HG03460 (cell line): ENCODE measurements around the gene UBAP1.
"Not testable (repeated sequence)": the region's sequence is repeated elsewhere in the genome, so short reads cannot be mapped to it uniquely, and the experiment has no call there.

Source experiments
- ATAC-seq: cut with Tn5 transposase; IDR thresholded peaks from one replicate; pipeline ENCODE4 v1.9.1; 2021; ENCODE audit not compliant: unreplicated experiment

The UBAP1 gene

DNA sequence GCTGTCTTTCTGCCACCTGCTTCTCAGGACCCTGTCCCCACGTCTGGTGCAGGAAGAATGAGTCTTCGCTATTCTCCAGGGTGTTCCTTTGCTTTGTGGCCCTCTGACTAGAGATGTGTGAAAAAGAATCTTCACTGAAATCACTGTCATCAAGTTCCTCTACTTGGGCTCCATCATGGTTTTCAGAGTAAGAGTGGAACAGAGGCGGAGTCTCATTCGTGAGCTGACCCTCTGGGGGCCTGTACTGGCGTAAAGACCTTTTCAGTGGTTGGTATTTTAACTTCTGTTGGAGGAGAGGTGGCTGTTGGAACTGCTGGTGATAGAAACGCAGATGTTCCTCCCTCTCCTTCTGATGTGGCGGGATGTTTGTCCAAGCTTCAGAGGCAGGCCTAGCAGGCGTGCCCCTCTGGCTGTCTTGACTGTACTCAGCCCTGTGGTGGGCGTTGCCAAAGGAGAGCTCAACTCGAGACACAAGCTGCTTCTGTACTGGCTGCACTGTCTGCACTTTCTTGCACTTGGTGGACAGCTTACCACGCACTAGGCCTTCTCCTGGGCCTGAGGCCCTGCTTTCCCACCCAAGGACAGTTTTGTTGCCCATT is 78.2 kb downstream of the UBAP1 start:
- no peak for ATAC-seq

DNA sequence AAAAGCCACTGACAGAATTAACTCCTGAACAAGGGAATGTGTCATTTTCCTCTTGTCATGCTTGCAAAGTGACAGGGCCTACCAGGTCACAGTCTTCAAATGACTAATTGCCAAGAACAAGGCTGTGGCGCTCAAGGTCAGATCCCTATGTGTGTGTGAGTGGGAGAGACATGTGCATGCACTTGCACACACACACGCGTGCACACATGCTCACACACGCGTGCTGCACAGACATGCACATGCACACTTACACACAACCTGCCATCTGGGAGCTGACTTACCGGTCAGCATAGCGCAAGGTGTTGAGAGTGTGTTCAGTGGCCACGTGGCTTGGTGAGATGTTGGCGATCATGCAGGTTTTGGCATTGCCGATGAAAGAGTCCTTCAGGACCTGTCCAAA is 80.5 kb downstream of the UBAP1 start:
- ATAC-seq, result no peak

GRCh38 chr9:34262971-34263370 is 84.1 kb downstream of the UBAP1 start:
- ATAC-seq, result no peak

- ATAC-seq, result no peak
Measured at GRCh38 chr9:34267660-34268059, 88.8 kb downstream of the UBAP1 start.

DNA sequence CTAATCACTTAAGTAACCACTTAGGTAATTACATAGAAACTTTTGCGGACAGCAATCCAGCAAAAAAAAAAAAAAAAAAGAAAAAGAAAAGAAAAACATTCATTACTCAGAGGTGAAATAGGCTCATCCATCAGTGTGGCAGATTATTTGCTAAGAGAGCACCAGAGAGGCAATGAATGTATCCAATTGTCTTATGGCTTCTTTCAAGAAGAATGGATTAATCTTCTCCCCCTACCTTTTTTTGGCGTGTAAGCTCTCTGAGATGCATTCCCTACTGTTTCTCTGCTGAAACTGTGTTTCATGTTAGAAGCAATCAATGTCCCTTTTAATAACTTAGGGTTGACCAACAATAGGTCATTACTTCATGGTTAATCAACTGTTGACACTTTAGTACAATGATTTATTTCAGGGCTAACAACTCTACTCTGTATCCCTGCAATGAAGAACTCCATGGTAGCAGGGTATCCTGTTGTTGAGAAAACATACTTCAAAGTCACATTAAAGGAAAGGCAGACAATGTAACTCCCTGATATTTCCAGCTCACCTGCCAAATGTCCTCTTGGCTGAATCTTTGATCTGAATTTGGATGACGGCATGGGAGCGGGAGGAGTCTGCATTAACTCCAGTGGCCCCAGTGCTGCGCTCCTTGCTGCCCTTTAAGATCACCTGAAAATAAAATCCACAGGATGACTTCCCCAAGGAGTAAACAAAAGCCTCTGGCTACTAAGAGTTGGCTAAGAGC is 92.6 kb downstream of the UBAP1 start:
- no peak for ATAC-seq

- no peak for ATAC-seq
Measured at GRCh38 chr9:34272101-34272541, 93.3 kb downstream of the UBAP1 start.

GRCh38 chr9:34273588-34273987 is 94.7 kb downstream of the UBAP1 start:
- ATAC-seq, result not testable (repeated sequence)

DNA sequence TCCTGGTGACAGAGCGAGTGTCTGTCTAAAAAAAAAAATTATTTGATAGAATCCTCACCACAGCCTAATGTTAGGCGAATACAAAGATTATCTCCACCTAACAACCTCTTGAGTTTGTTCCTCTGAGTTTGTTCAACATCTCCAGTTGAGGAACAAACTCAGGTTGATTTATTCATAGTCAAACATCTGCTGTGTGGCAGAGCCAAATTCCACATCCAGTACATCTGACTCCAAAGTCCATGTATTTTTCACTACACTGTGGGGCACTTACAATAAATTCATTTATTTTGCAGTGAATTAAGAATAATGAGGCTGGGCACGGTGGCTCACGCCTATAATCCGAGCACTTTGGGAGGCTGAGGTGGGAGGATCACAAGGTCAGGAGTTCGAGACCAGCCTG is 97.0 kb downstream of the UBAP1 start:
- no peak for ATAC-seq

GRCh38 chr9:34276772-34277171 is 97.9 kb downstream of the UBAP1 start:
- ATAC-seq, result no peak

DNA sequence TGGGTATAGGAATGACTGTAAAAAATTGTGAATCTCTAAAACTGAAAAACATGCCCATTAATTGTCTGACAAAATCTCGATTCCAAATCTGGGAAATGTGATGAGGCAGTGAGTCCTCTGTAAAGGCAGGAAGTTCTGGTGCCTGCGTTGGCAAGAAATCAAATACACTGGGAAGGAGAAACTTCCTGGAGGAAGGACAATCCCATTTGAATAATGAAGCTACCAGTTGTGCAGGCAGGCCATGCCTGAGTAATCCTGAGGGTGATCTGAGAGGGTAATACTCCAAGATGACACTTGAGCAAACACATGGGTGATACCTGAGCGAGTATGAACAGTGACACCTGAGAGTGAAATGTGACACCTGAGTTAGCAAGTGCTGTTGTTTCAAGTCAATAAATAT is 100.6 kb downstream of the UBAP1 start:
- ATAC-seq, result no peak

DNA sequence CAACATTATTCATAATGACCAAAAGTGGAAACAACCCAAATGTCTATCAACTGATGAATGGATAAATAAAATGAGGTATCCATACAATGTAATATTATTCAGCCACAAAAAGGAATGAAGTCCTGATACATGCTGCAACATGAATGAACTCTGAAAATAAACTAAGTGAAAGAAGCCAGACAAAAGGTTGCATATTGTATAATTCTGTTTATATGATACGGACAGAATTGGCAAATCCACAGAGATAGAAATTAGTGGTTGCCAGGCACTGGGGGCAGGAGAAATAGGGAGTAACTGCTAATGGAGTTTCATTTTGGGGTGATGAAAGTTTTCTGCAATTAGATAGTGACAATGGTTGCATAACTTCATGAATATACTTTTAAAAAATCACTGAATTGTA is 103.3 kb downstream of the UBAP1 start:
- ATAC-seq, result no peak

DNA sequence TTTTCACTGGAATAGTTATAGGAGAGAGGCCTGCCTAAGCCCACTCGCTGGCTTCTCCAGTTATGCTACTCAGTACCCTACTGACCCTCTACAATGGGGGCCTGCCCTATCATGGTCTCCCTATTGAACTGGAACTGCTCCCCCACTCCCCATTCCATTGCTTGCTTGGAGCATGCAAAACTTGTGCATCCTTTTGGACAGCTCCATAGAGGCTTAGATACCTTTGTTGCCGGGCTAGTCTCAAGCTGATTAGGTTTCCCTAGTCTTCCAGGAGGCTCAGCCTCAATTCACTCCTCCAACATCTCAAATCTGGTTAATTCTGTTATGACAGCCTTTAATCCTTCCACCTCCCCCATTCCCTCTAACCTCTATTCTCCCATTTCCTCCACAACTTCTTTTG is 110.3 kb downstream of the UBAP1 start:
- no peak for ATAC-seq

GRCh38 chr9:34291023-34291422 is 112.2 kb downstream of the UBAP1 start:
- no peak for ATAC-seq

DNA sequence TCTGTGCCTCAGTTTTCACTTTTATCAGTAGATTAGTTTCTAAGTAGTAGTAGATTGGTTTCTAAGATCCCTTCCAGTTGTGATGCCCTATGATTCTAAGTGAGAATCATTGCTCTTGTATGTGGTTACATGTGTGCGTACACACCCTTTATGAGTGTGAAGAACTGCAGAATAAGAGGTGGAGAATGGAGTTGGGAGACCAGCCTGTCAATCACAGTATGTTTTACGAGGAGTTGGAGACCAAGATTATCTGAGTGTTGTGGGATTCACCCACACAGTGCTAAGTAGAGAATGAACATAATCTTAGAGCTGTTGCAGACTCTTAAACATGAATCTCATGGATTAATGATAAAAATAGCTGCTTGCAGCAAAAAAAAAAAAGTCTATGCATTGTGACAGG is 112.6 kb downstream of the UBAP1 start:
- no peak for ATAC-seq

DNA sequence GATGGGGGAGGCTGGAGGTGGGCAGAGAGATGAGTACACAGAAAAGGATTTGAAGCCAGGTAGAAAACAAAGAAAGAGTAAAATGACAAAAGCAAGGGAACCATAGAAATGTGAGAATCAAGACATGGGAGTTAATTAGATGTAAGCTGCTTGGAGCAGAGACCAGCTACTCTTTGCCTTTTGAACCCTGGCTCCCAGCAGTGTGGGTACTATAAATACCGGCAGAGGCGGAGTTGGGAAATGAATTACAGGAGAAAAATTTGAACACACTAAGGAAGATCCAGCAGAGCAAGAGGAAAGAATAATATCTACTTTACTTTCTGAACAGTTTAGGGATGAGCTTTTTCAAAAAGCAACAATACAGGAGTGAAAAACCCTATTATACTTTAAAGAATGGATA is 113.7 kb downstream of the UBAP1 start:
- no peak for ATAC-seq

DNA sequence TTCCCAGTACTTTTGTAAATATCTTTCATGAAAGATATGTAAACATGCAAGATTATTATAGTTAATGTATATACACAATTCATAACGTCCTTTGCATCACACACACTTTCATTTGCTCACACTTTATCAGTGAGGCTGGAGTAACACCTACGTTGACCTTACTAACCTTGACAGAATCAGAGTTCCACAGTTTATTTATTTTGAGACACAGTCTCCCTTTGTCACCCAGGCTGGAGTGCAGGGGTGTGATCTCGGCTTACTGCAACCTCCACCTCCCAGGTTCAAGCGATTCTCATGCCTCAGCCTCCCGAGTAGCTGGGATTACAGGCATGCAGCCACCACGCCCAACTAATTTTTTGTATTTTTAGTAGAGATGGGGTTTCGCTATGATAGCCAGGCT is 122.2 kb downstream of the UBAP1 start:
- not testable (repeated sequence) for ATAC-seq
